Tibial nerve (tissue), 4 donors: ENCODE measurements around the gene BUB1B. TPM values are rescaled to one million over a fixed set of nuclear protein-coding genes. Genes with fewer than 3 reads are reported as not detected.
"Not testable (repeated sequence)": the region's sequence is repeated elsewhere in the genome, so short reads cannot be mapped to it uniquely, and the experiment has no call there.

Experiments
- DNase-seq, 2 donors: peaks; one replicate each; pipeline ENCODE4 v3.0.0-alpha.2; 2019; ENCODE audit warnings: low spot score in 2 of 2
- H3K27ac ChIP-seq, 4 donors: fragments of 200-600 bp; sonication (generic) in 3 of 4; one replicate each; pipeline ENCODE4 v1.5.1; 2017 to 2019; ENCODE audit warnings: mild to moderate bottlenecking in 1 of 4
- H3K27me3 ChIP-seq, 2 donors: fragments of 200-600 bp; sonication (generic) in 1 of 2; one replicate each; pipeline versions ENCODE4 v1.5.1 to v1.6.0; 2017 to 2019
- H3K36me3 ChIP-seq, 3 donors: fragments of 200-600 bp; sonication (generic); one replicate each; pipeline ENCODE4 v1.5.1; 2018 to 2019
- H3K4me1 ChIP-seq, 4 donors: fragments of 200-600 bp; sonication (generic) in 3 of 4; one replicate each; pipeline ENCODE4 v1.5.1; 2017 to 2019
- H3K4me3 ChIP-seq, 4 donors: fragments of 200-600 bp; sonication (generic) in 3 of 4; one replicate each; pipeline ENCODE4 v1.5.1; 2017 to 2019; ENCODE audit warnings: mild to moderate bottlenecking in 1 of 4, moderate library complexity in 1 of 4
- H3K9me3 ChIP-seq, 4 donors: fragments of 200-600 bp; sonication (generic) in 3 of 4; one replicate each; pipeline ENCODE4 v1.5.1; 2017 to 2019
- CTCF ChIP-seq, 5 experiments: fragments of 200-600 bp in 3 of 5; fragments of 450-650 bp in 2 of 5; sonication (generic) in 3 of 5; IDR thresholded peaks; one replicate each; pipeline ENCODE4 v1.5.1; 2016 to 2019; ENCODE audit warnings: antibody characterized with exemption in 5 of 5, mild to moderate bottlenecking in 3 of 5, moderate library complexity in 2 of 5
- EP300 ChIP-seq, 2 donors: sonication (generic); formaldehyde crosslinking; IDR thresholded peaks; one replicate each; pipeline ENCODE4 v1.6.1; 2017; ENCODE audit warnings: antibody characterized with exemption in 2 of 2, mild to moderate bottlenecking in 1 of 2
- POLR2A ChIP-seq, 2 donors: fragments of 450-650 bp; IDR thresholded peaks; one replicate each; pipeline ENCODE4 v1.6.1; 2017; ENCODE audit warnings: antibody characterized with exemption in 2 of 2, mild to moderate bottlenecking in 2 of 2, moderate library complexity in 2 of 2
- WGBS, 2 donors: methylation state at CpG; one replicate each; pipeline ENCODE4 v1.1.5; 2018; 5-methylcytosine and 5-hydroxymethylcytosine counted together
- total RNA-seq, 4 donors: library from RNA; depleted of rRNA; stranded (reverse); fragments of >200 nt; gene quantifications; one replicate each; pipeline ENCODE4 v1.1.0, GENCODE V29; 2016

The BUB1B gene
- total RNA-seq, 4 donors from 2014 or later, result 0.22 to 6.9 (median 3.9) TPM; not detected in 1

DNA sequence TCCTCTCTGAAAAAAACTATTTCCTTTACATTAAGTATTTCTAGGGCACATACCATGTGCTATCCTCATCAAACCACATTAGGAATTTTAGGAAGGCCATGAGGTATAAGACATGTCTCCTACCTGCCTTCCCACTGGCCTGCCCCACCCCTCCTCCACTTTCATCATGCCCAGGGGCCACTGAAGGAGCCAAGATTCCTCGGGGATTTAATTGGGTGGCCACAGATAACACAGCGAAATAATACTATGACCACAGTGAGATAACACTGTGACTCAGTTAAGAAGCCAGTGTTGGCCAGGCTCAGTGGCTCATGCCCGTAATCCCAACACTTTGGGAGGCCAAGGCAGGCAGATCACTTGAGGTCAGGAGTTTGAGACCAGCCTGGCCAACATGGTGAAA is 42.4 kb upstream of the BUB1B start:
- Histone ChIP-seq H3K9me3 (no peaks in the 10 kb centered on the region), H3K27me3 (no peaks in the 10 kb centered on the region), H3K4me3 (no peak overlapping the region), H3K4me1 (no peaks in the 10 kb centered on the region), H3K27ac (no peak overlapping the region), H3K36me3 (no peaks in the 10 kb centered on the region)
- 88 to 94% methylated on average over 3 of the region's 3 CpGs for WGBS, 2 donors
- no peak for DNase-seq
- no peak for TF ChIP-seq EP300 (IDR thresholded peaks at IDR 0.05)

DNA sequence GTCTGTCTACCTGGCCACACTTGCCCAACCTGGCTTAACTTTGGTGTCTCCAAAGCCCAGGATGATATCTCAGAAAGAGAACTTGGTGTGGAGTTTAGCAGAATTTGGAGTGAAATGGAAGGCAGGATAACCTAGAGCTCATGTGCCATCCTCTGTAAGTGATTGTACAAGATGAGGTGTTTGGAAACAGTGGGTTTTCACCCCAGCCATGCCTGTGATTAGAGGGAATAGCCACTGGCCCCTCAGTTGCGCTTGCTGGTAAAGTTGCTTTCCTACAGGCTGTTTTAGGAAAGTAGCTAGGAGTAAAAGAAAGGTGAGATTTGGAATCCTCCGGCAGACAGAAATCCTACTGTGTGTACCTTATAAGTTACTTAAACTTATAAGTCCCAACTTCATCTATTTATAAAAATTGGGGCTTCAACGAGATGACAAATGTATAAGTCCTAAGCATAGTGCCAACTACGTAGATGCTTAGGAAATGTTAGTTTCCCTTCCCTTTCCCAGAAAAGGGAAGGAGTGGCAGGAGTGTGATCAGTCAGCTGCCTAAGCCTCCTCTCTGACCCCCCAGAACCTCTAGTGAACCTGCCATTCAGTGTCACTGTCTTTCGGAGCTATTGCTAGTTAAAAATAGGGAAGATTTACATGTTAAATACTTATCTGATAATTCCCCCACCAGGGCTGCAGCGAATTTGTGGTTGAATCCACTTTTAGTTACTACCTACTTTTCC is 38.8 kb upstream of the BUB1B start:
- Histone ChIP-seq H3K27ac (no peak overlapping the region), H3K27me3 (no peaks in the 10 kb centered on the region), H3K36me3 (no peaks in the 10 kb centered on the region), H3K9me3 (no peaks in the 10 kb centered on the region), H3K4me3 (no peak overlapping the region), H3K4me1 (no peaks in the 10 kb centered on the region)
- no peak for DNase-seq
- TF ChIP-seq CTCF (IDR thresholded peaks at IDR 0.05) (no peak), POLR2A (IDR thresholded peaks at IDR 0.05) (no peak), EP300 (IDR thresholded peaks at IDR 0.05) (peak; percentile 66 to 79)
- WGBS, 2 donors, result 70 to 76% methylated on average over 6 of the region's 6 CpGs

- 100% methylated on average over 1 of the region's 1 CpG for WGBS, 2 donors
- H3K36me3 ChIP-seq, result not testable (repeated sequence)
Measured at GRCh38 chr15:40122989-40123388, 37.9 kb upstream of the BUB1B start.

DNA sequence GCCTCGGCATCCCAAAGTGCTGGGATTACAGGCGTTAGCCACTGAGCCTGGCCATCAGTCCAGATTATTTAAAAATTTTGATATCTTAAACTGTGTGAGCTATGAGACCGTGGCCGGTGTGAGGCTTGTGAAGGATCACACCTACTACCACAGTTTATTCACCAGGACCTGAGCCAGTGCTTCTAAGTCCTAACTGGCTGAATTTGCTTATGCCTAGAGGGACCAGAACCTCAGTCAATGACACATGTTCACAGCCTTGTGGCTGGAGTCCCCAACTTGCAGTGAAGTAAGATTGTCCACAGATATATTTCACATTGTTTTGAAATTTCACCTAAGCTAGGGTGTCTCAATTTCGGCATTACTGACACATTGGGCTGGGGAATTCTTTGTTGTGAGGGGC is 37.0 kb upstream of the BUB1B start:
- not testable (repeated sequence) for DNase-seq, H3K27ac ChIP-seq, H3K27me3 ChIP-seq, H3K4me1 ChIP-seq, H3K9me3 ChIP-seq, H3K36me3 ChIP-seq, H3K4me3 ChIP-seq
- 87 to 91% methylated on average over 5 of the region's 5 CpGs for WGBS, 2 donors

More at GRCh38 chr15:40122989-40123388, 37.9 kb upstream of the BUB1B start:
- H3K4me1 ChIP-seq, H3K27me3 ChIP-seq, H3K4me3 ChIP-seq, H3K27ac ChIP-seq, DNase-seq, H3K9me3 ChIP-seq: not testable (repeated sequence)

- not testable (repeated sequence) for H3K27me3 ChIP-seq, H3K4me3 ChIP-seq, H3K4me1 ChIP-seq, H3K9me3 ChIP-seq, DNase-seq, H3K27ac ChIP-seq, H3K36me3 ChIP-seq
- WGBS, 2 donors, result 47 to 56% methylated on average over 3 of the region's 3 CpGs
Measured at GRCh38 chr15:40124333-40124732, 36.5 kb upstream of the BUB1B start.

GRCh38 chr15:40124807-40125285 is 36.0 kb upstream of the BUB1B start:
- not testable (repeated sequence) for DNase-seq, H3K36me3 ChIP-seq
- WGBS, 2 donors, result 58 to 64% methylated on average over 5 of the region's 5 CpGs

GRCh38 chr15:40125950-40126349 is 34.9 kb upstream of the BUB1B start:
- Histone ChIP-seq H3K27ac (no peak overlapping the region), H3K9me3 (no peaks in the 10 kb centered on the region), H3K4me1 (no peaks in the 10 kb centered on the region), H3K4me3 (no peak overlapping the region), H3K36me3 (no peaks in the 10 kb centered on the region), H3K27me3 (peaks cover 0 to 4% of the 10 kb centered on the region in 2 donors)
- no peak for DNase-seq
- TF ChIP-seq EP300 (IDR thresholded peaks at IDR 0.05), result no peak
- no peak for TF ChIP-seq POLR2A (IDR thresholded peaks at IDR 0.05)
- no peak for TF ChIP-seq CTCF (IDR thresholded peaks at IDR 0.05)
- WGBS, 2 donors, result 90 to 91% methylated on average over 7 of the region's 7 CpGs

More at GRCh38 chr15:40124807-40125285, 36.0 kb upstream of the BUB1B start:
- not testable (repeated sequence) for H3K27me3 ChIP-seq, H3K4me3 ChIP-seq, H3K9me3 ChIP-seq, H3K4me1 ChIP-seq, H3K27ac ChIP-seq
